Ishikawa (cell line): ENCODE data around the gene C6orf89.

Source experiments
- CEBPB ChIP-seq: IDR thresholded peaks from 2 replicates; pipeline ENCODE4 v1.6.1; 2012
- CREB1 ChIP-seq: IDR thresholded peaks from 2 replicates; pipeline ENCODE4 v1.6.1; 2012; ENCODE audit warnings: low read depth
- EGR1 ChIP-seq: IDR thresholded peaks from 2 replicates; pipeline ENCODE4 v1.6.1; 2012
- EP300 ChIP-seq: IDR thresholded peaks from 2 replicates; pipeline ENCODE4 v1.6.1; 2012; ENCODE audit warnings: borderline replicate concordance
- FOXM1 ChIP-seq: IDR thresholded peaks from 2 replicates; pipeline ENCODE4 v1.6.1; 2012; ENCODE audit warnings: low read depth, borderline replicate concordance
- NFIC ChIP-seq: IDR thresholded peaks from 2 replicates; pipeline ENCODE4 v1.6.1; 2012
- RAD21 ChIP-seq: IDR thresholded peaks from 2 replicates; pipeline ENCODE4 v1.6.1; 2012; ENCODE audit warnings: low read depth
- REST ChIP-seq: IDR thresholded peaks from 2 replicates; pipeline ENCODE4 v1.6.1; 2012; ENCODE audit warnings: low read depth, mild to moderate bottlenecking
- TAF1 ChIP-seq: IDR thresholded peaks from 2 replicates; pipeline ENCODE4 v1.6.1; 2012; ENCODE audit warnings: low read depth, mild to moderate bottlenecking
- TCF12 ChIP-seq: IDR thresholded peaks from 2 replicates; pipeline ENCODE4 v1.6.1; 2012; ENCODE audit warnings: low read depth
- TEAD4 ChIP-seq: IDR thresholded peaks from 2 replicates; pipeline ENCODE4 v1.6.1; 2012
- USF1 ChIP-seq: IDR thresholded peaks from 2 replicates; pipeline ENCODE4 v1.6.1; 2012
- YY1 ChIP-seq: IDR thresholded peaks from 2 replicates; pipeline ENCODE4 v1.6.1; 2012; ENCODE audit warnings: low read depth
- ZBTB7A ChIP-seq: IDR thresholded peaks from 2 replicates; pipeline ENCODE4 v1.6.1; 2012; ENCODE audit warnings: low read depth
- TF ChIP-seq, protein P1 (sequence below): IDR thresholded peaks from 2 replicates; pipeline ENCODE4 v1.6.1; 2012

Gene C6orf89

GRCh38 chr6:36927691-36928546, 42.2 kb downstream of the C6orf89 start:
- TF ChIP-seq REST (no peak), ZBTB7A (no peak), TAF1 (no peak), CREB1 (no peak), CEBPB (no peak), EGR1 (no peak), FOXM1 (no peak), TCF12 (no peak), TEAD4 (no peak)

DNA sequence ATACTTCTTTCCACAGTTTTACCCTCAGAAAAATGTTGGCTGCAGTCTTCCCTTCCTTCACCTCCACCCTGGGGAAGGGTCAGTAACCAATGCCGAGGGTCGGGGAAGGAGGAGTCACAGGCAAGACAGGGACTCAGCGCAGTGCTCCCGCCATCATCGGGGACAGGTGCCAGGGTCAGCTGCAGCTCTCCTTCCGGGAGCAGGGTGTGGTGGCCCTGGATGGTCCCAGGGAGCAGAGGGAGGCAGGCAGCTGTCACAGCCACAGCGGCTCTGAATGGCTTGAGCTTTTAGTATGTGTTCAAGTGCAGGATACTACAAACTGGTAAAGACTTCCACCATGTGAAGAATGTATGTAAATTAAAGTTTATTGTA, 42.8 kb downstream of the C6orf89 start:
- no peak for TF ChIP-seq ZBTB7A
- no peak for TF ChIP-seq CEBPB
- TF ChIP-seq TCF12: no peak
- no peak for TF ChIP-seq CREB1
- TF ChIP-seq NFIC: no peak
- TF ChIP-seq YY1: no peak
- no peak for TF ChIP-seq USF1
- TF ChIP-seq REST: no peak
- TF ChIP-seq TEAD4: no peak
- no peak for TF ChIP-seq EGR1
- TF ChIP-seq EP300: no peak
- TF ChIP-seq RAD21: no peak
- TF ChIP-seq, protein P1, sequence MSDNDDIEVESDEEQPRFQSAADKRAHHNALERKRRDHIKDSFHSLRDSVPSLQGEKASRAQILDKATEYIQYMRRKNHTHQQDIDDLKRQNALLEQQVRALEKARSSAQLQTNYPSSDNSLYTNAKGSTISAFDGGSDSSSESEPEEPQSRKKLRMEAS: no peak
- TF ChIP-seq FOXM1: no peak
- no peak for TF ChIP-seq TAF1

GRCh38 chr6:36929152-36929551, 43.4 kb downstream of the C6orf89 start:
- TF ChIP-seq REST (no peak), NFIC (no peak), RAD21 (no peak), TAF1 (no peak), EP300 (no peak), FOXM1 (no peak), CEBPB (no peak), TEAD4 (no peak), YY1 (no peak), CREB1 (no peak), ZBTB7A (no peak), TCF12 (no peak), EGR1 (no peak), USF1 (no peak)
- TF ChIP-seq, protein P1: no peak

DNA sequence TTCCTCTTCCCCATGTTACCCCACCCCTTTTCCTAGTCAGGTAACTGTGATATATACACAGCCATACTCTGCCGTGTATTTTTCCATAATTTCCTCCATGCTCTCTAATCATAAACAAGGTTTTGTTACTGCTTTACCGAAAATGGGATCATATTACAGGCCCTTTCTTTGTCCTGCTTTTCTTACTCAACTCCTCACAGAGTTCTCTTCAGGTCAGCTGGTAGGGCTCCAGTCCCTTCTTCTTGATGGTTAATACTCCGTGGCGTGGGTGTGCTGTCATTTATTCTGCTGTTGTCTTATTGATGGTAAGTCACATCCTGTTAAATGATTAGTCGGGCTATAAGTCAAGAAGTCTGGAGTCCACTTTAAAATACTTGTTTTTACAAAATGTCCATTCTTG, 43.9 kb downstream of the C6orf89 start:
- TF ChIP-seq CEBPB: peak; percentile 56
- TF ChIP-seq RAD21: no peak
- no peak for TF ChIP-seq USF1
